Bronchial epithelial cell (primary cell): ENCODE measurements around the gene ERBB4. TPM values are rescaled to one million over a fixed set of nuclear protein-coding genes. Genes with fewer than 3 reads are reported as not detected.

Experiments used
- DNase-seq: peaks from one replicate; pipeline ENCODE4 v3.0.0-alpha.2; 2010; ENCODE audit warnings: low read depth
- FAIRE-seq: peaks from 2 replicates; lab custom pipeline; 2011; peaks lifted over from hg19 to GRCh38; lab: Jason Lieb, UNC
- H3K27me3 ChIP-seq: 2 replicates; pipeline ENCODE4 v1.5.1; 2011; ENCODE audit warnings: low read length; ENCODE audit not compliant: control insufficient read depth, insufficient read depth
- H3K36me3 ChIP-seq: 2 replicates; pipeline ENCODE4 v1.5.1; 2011; ENCODE audit warnings: low read length; ENCODE audit not compliant: control insufficient read depth, insufficient read depth
- H3K4me3 ChIP-seq: 2 replicates; pipeline ENCODE4 v1.5.1; 2011; ENCODE audit warnings: mild to moderate bottlenecking, low read depth, low read length, control low read depth
- total RNA-seq: library from RNA; depleted of rRNA; stranded (reverse); fragments of >200 nt; gene quantifications from 2 replicates; pipeline ENCODE4 v1.2.1, GENCODE V29; 2014
- TF ChIP-seq, protein P1 (sequence below): IDR thresholded peaks from 2 replicates; pipeline ENCODE4 v1.5.1; 2011; ENCODE audit warnings: mild to moderate bottlenecking, moderate library complexity, low read length, control low read depth, inconsistent platforms; ENCODE audit not compliant: insufficient read depth, severe bottlenecking

Gene ERBB4
- total RNA-seq, 1 donor from 2014 or later: under 0.01 TPM

DNA sequence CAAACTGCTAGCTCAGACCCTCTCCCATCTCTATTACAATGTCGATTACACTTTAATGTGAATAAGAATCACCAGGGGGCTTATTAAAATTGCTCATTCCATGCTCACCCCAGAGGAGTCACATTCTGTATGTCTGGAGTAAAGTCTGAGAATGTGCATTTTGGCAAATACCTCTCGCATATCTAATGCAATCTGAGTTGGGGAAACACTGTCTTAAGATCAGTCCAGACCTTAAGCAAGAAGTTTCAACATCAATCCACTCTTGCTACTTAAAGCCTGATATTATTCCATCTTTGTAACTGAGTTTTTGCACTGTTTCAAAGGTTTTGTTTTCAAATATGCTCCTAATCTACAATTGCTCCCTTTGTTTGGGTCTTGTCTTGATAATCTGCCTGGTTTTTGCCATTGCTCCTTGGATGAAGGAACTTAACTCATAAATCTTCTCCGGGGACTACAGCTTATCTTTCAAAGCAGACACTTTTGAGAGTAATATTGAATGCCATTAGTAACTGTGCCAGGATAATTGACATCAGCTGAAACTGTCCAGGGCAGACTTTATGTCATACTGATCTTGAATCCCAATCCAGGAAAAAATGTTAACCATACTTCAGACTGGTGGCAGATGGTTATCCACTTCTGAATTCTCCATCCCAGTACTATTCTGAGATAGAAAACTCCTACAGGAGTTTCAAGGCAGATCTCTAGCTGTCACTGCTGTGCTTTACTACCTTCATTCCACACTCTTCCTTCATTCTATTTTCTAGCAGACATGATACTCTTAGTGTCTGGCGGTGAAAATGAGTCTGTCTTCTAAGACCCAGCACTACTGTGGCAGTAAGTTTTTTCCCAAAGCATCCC is 200.9 kb downstream of the ERBB4 start:
- DNase-seq (no peak), FAIRE-seq (peak; percentile 58)
- TF ChIP-seq, protein P1, sequence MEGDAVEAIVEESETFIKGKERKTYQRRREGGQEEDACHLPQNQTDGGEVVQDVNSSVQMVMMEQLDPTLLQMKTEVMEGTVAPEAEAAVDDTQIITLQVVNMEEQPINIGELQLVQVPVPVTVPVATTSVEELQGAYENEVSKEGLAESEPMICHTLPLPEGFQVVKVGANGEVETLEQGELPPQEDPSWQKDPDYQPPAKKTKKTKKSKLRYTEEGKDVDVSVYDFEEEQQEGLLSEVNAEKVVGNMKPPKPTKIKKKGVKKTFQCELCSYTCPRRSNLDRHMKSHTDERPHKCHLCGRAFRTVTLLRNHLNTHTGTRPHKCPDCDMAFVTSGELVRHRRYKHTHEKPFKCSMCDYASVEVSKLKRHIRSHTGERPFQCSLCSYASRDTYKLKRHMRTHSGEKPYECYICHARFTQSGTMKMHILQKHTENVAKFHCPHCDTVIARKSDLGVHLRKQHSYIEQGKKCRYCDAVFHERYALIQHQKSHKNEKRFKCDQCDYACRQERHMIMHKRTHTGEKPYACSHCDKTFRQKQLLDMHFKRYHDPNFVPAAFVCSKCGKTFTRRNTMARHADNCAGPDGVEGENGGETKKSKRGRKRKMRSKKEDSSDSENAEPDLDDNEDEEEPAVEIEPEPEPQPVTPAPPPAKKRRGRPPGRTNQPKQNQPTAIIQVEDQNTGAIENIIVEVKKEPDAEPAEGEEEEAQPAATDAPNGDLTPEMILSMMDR: no peak
- H3K27me3 ChIP-seq: no peaks in the 10 kb centered on the region
- H3K4me3 ChIP-seq: no peak overlapping the region
- H3K36me3 ChIP-seq: no peaks in the 10 kb centered on the region

DNA sequence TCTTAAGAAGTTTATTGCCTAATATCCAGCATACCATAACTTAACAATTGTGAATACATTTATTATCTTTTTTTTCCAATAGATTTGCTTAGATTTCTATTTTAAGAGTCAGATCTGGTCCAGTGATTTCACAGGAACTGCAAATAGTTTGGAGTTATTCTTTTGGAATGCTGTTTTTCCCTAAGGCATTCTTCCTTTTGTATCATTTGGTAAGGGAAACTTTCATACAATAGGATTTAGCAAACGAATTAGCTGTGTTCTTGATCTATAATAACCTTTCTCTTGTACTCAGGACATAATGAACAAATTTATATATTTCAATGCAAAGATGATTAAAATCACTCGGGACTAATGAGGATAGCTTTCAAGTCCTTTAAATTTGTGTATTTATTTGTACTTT is 201.6 kb downstream of the ERBB4 start:
- Histone ChIP-seq H3K4me3 (no peak overlapping the region), H3K27me3 (no peaks in the 10 kb centered on the region), H3K36me3 (no peaks in the 10 kb centered on the region)
- TF ChIP-seq, protein P1: no peak
- peak; percentile 23 for DNase-seq
- FAIRE-seq: no peak

DNA sequence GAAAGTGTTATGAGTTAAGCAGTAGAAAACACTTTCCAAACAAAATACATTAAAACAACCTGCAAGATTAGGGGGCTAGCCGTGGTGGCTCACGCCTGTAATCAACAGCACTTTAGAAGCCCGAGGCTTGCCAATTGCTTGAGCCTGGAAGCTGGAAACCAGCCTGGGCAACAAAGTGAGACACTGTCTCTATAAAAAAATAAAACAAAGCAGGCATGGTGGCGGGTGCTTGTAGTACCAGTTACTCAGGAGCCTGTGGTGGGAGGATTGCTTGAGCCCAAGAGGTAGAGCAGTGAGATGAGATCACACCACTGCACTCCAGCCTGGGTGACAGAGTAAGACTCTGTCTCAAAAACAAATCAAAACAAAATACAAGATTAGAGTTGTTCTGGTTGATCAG is 208.3 kb downstream of the ERBB4 start:
- FAIRE-seq: no peak
- DNase-seq: no peak
- H3K36me3 ChIP-seq: no peaks in the 10 kb centered on the region
- H3K4me3 ChIP-seq: no peak overlapping the region
- H3K27me3 ChIP-seq: no peaks in the 10 kb centered on the region
- TF ChIP-seq, protein P1: no peak

DNA sequence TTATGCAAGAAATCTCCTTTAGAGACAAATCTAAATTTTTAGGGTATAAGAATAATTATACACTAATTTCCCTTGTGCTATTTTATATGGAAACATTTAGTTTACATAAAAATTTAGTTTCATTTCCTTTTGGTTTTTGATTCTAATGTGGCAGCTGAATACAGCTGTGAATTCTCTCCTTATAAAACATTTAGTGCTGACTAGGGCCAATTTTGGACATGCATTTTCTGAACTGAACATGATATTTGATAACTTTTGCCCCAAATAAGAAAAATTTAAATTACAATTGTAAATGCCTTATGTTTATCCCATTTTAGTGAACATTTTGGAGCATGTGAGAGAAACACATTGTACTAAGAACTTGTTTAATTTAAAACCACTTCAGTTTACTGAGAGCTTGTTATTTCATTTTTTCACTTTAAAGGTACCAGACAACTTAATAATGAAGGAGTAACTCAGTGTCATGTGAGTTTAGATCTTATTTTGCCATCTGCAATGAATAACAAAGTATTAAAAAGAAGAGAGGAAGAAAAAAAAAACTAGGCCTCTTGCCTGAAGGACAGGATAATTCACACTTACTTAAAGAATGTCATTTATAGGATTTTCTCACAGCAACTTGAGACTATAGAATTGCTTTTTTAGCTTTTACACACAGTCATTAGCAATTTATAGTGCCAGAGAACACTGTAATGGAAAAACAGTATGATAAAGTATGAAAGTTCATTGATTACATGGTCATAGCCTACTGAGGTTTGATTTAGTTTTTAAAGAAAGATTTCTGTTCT is 209.7 kb downstream of the ERBB4 start:
- H3K4me3 ChIP-seq: no peak overlapping the region
- TF ChIP-seq, protein P1: no peak
- no peaks in the 10 kb centered on the region for H3K27me3 ChIP-seq
- FAIRE-seq: no peak
- no peak for DNase-seq
- no peaks in the 10 kb centered on the region for H3K36me3 ChIP-seq

DNA sequence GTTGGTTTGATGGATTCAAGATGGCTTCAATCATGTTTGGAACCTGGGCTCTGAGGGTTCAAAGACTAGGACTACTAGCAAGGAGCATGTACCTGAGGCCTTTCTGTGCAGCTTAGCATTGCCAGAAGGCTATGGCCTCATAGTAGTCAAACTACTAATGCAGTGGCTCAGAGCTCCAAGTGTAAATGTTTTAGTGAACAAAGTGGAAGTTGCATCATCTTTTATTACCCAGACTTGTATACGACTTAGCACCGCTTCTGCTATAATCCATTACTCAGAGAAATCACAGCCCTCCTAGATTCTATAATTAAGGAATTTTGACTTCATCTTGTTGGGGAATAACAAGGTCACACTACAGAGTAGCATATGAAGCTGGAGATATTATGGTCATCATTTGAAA is 210.5 kb downstream of the ERBB4 start:
- H3K36me3 ChIP-seq: no peaks in the 10 kb centered on the region
- DNase-seq (no peak), FAIRE-seq (no peak)
- no peaks in the 10 kb centered on the region for H3K27me3 ChIP-seq
- TF ChIP-seq, protein P1: no peak
- H3K4me3 ChIP-seq: no peak overlapping the region
